ENCODE measurements around the gene C19orf44. TPM values are rescaled to one million over a fixed set of nuclear protein-coding genes. Genes with fewer than 3 reads are reported as not detected.

Gene C19orf44
- total RNA-seq, 3 donors from 2014 or later: 5.9 to 11.1 (median 6.4) TPM

GRCh38 chr19:16458391-16459341, 37.5 kb upstream of the C19orf44 start:
- no peaks in the 10 kb centered on the region for H3K36me3 ChIP-seq
- peaks cover 8 to 9% of the 10 kb centered on the region in 2 donors for H3K4me1 ChIP-seq
- H3K9me3 ChIP-seq: no peaks in the 10 kb centered on the region
- no peak overlapping the region for H3K4me3 ChIP-seq
- no peak for TF ChIP-seq POLR2AphosphoS5 (IDR thresholded peaks at IDR 0.05)
- no peak for TF ChIP-seq CTCF (IDR thresholded peaks at IDR 0.05)
- TF ChIP-seq POLR2A (IDR thresholded peaks at IDR 0.05): no peak
- intact Hi-C loops (cut with DNase I; ENCODE audit: low total_unique reads): no loop called here
- no peak for DNase-seq (ENCODE audit: low spot score in 2 of 2)
- no peaks in the 10 kb centered on the region for H3K27me3 ChIP-seq
- peak overlapping the region; percentile 42 to 67 for H3K27ac ChIP-seq

- H3K4me3 ChIP-seq: no peak overlapping the region
- intact Hi-C loops (cut with DNase I; ENCODE audit: low total_unique reads): no loop called here
- no peaks in the 10 kb centered on the region for H3K27me3 ChIP-seq
- no peak overlapping the region for H3K27ac ChIP-seq
- DNase-seq (ENCODE audit: low spot score in 2 of 2): no peak
- H3K9me3 ChIP-seq: no peaks in the 10 kb centered on the region
- no peaks in the 10 kb centered on the region for H3K36me3 ChIP-seq
- peaks cover 8 to 9% of the 10 kb centered on the region in 2 donors for H3K4me1 ChIP-seq
- TF ChIP-seq CTCF (IDR thresholded peaks at IDR 0.05): no peak
- no peak for TF ChIP-seq POLR2A (IDR thresholded peaks at IDR 0.05)
- no peak for TF ChIP-seq POLR2AphosphoS5 (IDR thresholded peaks at IDR 0.05)
These were observed 36.5 kb upstream of the C19orf44 start for GRCh38 chr19:16459680-16460079.

GRCh38 chr19:16460454-16460853, 35.7 kb upstream of the C19orf44 start:
- Histone ChIP-seq H3K4me1 (peaks cover 8 to 9% of the 10 kb centered on the region in 2 donors), H3K36me3 (no peaks in the 10 kb centered on the region), H3K27me3 (no peaks in the 10 kb centered on the region), H3K9me3 (no peaks in the 10 kb centered on the region), H3K4me3 (no peak overlapping the region), H3K27ac (no peak overlapping the region)
- DNase-seq (ENCODE audit: low spot score in 2 of 2): no peak
- intact Hi-C loops (cut with DNase I; ENCODE audit: low total_unique reads): no loop called here
- TF ChIP-seq POLR2A (IDR thresholded peaks at IDR 0.05) (no peak), POLR2AphosphoS5 (IDR thresholded peaks at IDR 0.05) (no peak), CTCF (IDR thresholded peaks at IDR 0.05) (no peak)

GRCh38 chr19:16461630-16462051, 34.6 kb upstream of the C19orf44 start:
- Histone ChIP-seq H3K9me3 (no peaks in the 10 kb centered on the region), H3K27me3 (no peaks in the 10 kb centered on the region), H3K4me1 (peaks cover 7 to 8% of the 10 kb centered on the region in 2 donors), H3K27ac (peak overlapping the region; percentile 21 to 43), H3K36me3 (no peaks in the 10 kb centered on the region), H3K4me3 (no peak overlapping the region)
- TF ChIP-seq CTCF (IDR thresholded peaks at IDR 0.05) (no peak), POLR2AphosphoS5 (IDR thresholded peaks at IDR 0.05) (no peak), POLR2A (IDR thresholded peaks at IDR 0.05) (no peak)
- no peak for DNase-seq (ENCODE audit: low spot score in 2 of 2)
- intact Hi-C loops (cut with DNase I; ENCODE audit: low total_unique reads): no loop called here

GRCh38 chr19:16462757-16463250, 33.4 kb upstream of the C19orf44 start:
- no peak for TF ChIP-seq CTCF (IDR thresholded peaks at IDR 0.05)
- TF ChIP-seq POLR2A (IDR thresholded peaks at IDR 0.05): no peak
- TF ChIP-seq POLR2AphosphoS5 (IDR thresholded peaks at IDR 0.05): no peak
- Histone ChIP-seq H3K27ac (peak overlapping the region; percentile 21 to 43), H3K4me1 (no peaks in the 10 kb centered on the region), H3K4me3 (no peak overlapping the region), H3K36me3 (no peaks in the 10 kb centered on the region), H3K27me3 (no peaks in the 10 kb centered on the region), H3K9me3 (no peaks in the 10 kb centered on the region)
- intact Hi-C loops (cut with DNase I; ENCODE audit: low total_unique reads): no loop called here
- no peak for DNase-seq (ENCODE audit: low spot score in 2 of 2)

All from breast epithelium (tissue), 4 donors.